ENCODE results near the gene GRK5.
A peak's percentile ranks its signal among the peaks of the same experiment; 100 is the strongest.

The GRK5 gene

GRCh38 chr10:119201233-119201632, 6.1 kb upstream of the GRK5 start:
- Histone ChIP-seq H3K27me3 (ENCODE audit: control insufficient read depth in 1 of 2, insufficient read depth in 2 of 2, low read length in 2 of 2) (peaks cover 0 to 5% of the 10 kb centered on the region in 2 donors), H3K27ac (ENCODE audit: low read depth, low read length) (no peak overlapping the region), H3K4me1 (ENCODE audit: insufficient read depth, low read length) (peaks cover 4% of the 10 kb centered on the region), H3K36me3 (ENCODE audit: insufficient read depth, low read length) (no peaks in the 10 kb centered on the region), H3K4me3 (ENCODE audit: low read depth in 1 of 2, low read length in 2 of 2) (no peak overlapping the region), H3K9ac (ENCODE audit: low read length) (no peak overlapping the region), H3K9me3 (ENCODE audit: low read length) (no peaks in the 10 kb centered on the region)

GRCh38 chr10:119203006-119203405, 4.4 kb upstream of the GRK5 start:
- Histone ChIP-seq H3K36me3 (ENCODE audit: insufficient read depth, low read length) (no peaks in the 10 kb centered on the region), H3K27me3 (ENCODE audit: control insufficient read depth in 1 of 2, insufficient read depth in 2 of 2, low read length in 2 of 2) (peaks cover 0 to 5% of the 10 kb centered on the region in 2 donors), H3K27ac (ENCODE audit: low read depth, low read length) (no peak overlapping the region), H3K9ac (ENCODE audit: low read length) (no peak overlapping the region), H3K4me1 (ENCODE audit: insufficient read depth, low read length) (peaks cover 7% of the 10 kb centered on the region), H3K9me3 (ENCODE audit: low read length) (no peaks in the 10 kb centered on the region), H3K4me3 (ENCODE audit: low read depth in 1 of 2, low read length in 2 of 2) (no peak overlapping the region)

GRCh38 chr10:119205894-119206602, 1.3 kb upstream of the GRK5 start:
- peak overlapping the region; percentile 88 for H3K27ac ChIP-seq (ENCODE audit: low read depth, low read length)
- no peaks in the 10 kb centered on the region for H3K9me3 ChIP-seq (ENCODE audit: low read length)
- H3K36me3 ChIP-seq (ENCODE audit: insufficient read depth, low read length), result no peaks in the 10 kb centered on the region
- no peaks in the 10 kb centered on the region for H3K27me3 ChIP-seq (ENCODE audit: control insufficient read depth in 1 of 2, insufficient read depth in 2 of 2, low read length in 2 of 2)
- no peak overlapping the region for H3K9ac ChIP-seq (ENCODE audit: low read length)
- peak overlapping the region in 1 of 2 donors; percentile 48 for H3K4me3 ChIP-seq (ENCODE audit: low read depth in 1 of 2, low read length in 2 of 2)
- H3K4me1 ChIP-seq (ENCODE audit: insufficient read depth, low read length), result peaks cover 33% of the 10 kb centered on the region

- peak overlapping the region; percentile 88 for H3K27ac ChIP-seq (ENCODE audit: low read depth, low read length)
- H3K27me3 ChIP-seq (ENCODE audit: control insufficient read depth in 1 of 2, insufficient read depth in 2 of 2, low read length in 2 of 2), result no peaks in the 10 kb centered on the region
- no peak overlapping the region for H3K9ac ChIP-seq (ENCODE audit: low read length)
- H3K9me3 ChIP-seq (ENCODE audit: low read length), result no peaks in the 10 kb centered on the region
- H3K4me1 ChIP-seq (ENCODE audit: insufficient read depth, low read length), result peaks cover 40% of the 10 kb centered on the region
- no peaks in the 10 kb centered on the region for H3K36me3 ChIP-seq (ENCODE audit: insufficient read depth, low read length)
- H3K4me3 ChIP-seq (ENCODE audit: low read depth in 1 of 2, low read length in 2 of 2), result peak overlapping the region; percentile 48 to 60
These were observed 587 bp upstream of the GRK5 start for GRCh38 chr10:119206603-119207365.

- no peaks in the 10 kb centered on the region for H3K27me3 ChIP-seq (ENCODE audit: control insufficient read depth in 1 of 2, insufficient read depth in 2 of 2, low read length in 2 of 2)
- H3K27ac ChIP-seq (ENCODE audit: low read depth, low read length), result peak overlapping the region; percentile 83
- H3K36me3 ChIP-seq (ENCODE audit: insufficient read depth, low read length), result no peaks in the 10 kb centered on the region
- H3K4me3 ChIP-seq (ENCODE audit: low read depth in 1 of 2, low read length in 2 of 2), result peak overlapping the region; percentile 64 to 75
- peak overlapping the region; percentile 6 for H3K9ac ChIP-seq (ENCODE audit: low read length)
- peaks cover 52% of the 10 kb centered on the region for H3K4me1 ChIP-seq (ENCODE audit: insufficient read depth, low read length)
- H3K9me3 ChIP-seq (ENCODE audit: low read length), result no peaks in the 10 kb centered on the region
These were observed 562 bp downstream of the GRK5 start for GRCh38 chr10:119207713-119208552.

- H3K9me3 ChIP-seq (ENCODE audit: low read length), result no peaks in the 10 kb centered on the region
- H3K27ac ChIP-seq (ENCODE audit: low read depth, low read length), result peak overlapping the region; percentile 83
- H3K27me3 ChIP-seq (ENCODE audit: control insufficient read depth in 1 of 2, insufficient read depth in 2 of 2, low read length in 2 of 2), result no peaks in the 10 kb centered on the region
- peak overlapping the region; percentile 6 for H3K9ac ChIP-seq (ENCODE audit: low read length)
- peak overlapping the region; percentile 64 to 75 for H3K4me3 ChIP-seq (ENCODE audit: low read depth in 1 of 2, low read length in 2 of 2)
- H3K36me3 ChIP-seq (ENCODE audit: insufficient read depth, low read length), result no peaks in the 10 kb centered on the region
- peaks cover 56% of the 10 kb centered on the region for H3K4me1 ChIP-seq (ENCODE audit: insufficient read depth, low read length)
These were observed 1.2 kb downstream of the GRK5 start for GRCh38 chr10:119208553-119208940.

- Histone ChIP-seq H3K9me3 (ENCODE audit: low read length) (no peaks in the 10 kb centered on the region), H3K9ac (ENCODE audit: low read length) (peak overlapping the region; percentile 6), H3K36me3 (ENCODE audit: insufficient read depth, low read length) (no peaks in the 10 kb centered on the region), H3K27me3 (ENCODE audit: control insufficient read depth in 1 of 2, insufficient read depth in 2 of 2, low read length in 2 of 2) (no peaks in the 10 kb centered on the region), H3K4me1 (ENCODE audit: insufficient read depth, low read length) (peaks cover 56% of the 10 kb centered on the region), H3K4me3 (ENCODE audit: low read depth in 1 of 2, low read length in 2 of 2) (peak overlapping the region; percentile 64 to 75), H3K27ac (ENCODE audit: low read depth, low read length) (peak overlapping the region; percentile 83)
These were observed 1.8 kb downstream of the GRK5 start for GRCh38 chr10:119209035-119209735.

GRCh38 chr10:119209736-119210355, 2.5 kb downstream of the GRK5 start:
- no peak overlapping the region for H3K9ac ChIP-seq (ENCODE audit: low read length)
- H3K4me3 ChIP-seq (ENCODE audit: low read depth in 1 of 2, low read length in 2 of 2), result peak overlapping the region; percentile 64 to 75
- peaks cover 56% of the 10 kb centered on the region for H3K4me1 ChIP-seq (ENCODE audit: insufficient read depth, low read length)
- H3K27ac ChIP-seq (ENCODE audit: low read depth, low read length), result peak overlapping the region; percentile 83
- H3K36me3 ChIP-seq (ENCODE audit: insufficient read depth, low read length), result no peaks in the 10 kb centered on the region
- no peaks in the 10 kb centered on the region for H3K27me3 ChIP-seq (ENCODE audit: control insufficient read depth in 1 of 2, insufficient read depth in 2 of 2, low read length in 2 of 2)
- no peaks in the 10 kb centered on the region for H3K9me3 ChIP-seq (ENCODE audit: low read length)

GRCh38 chr10:119210633-119211032, 3.3 kb downstream of the GRK5 start:
- H3K27me3 ChIP-seq (ENCODE audit: control insufficient read depth in 1 of 2, insufficient read depth in 2 of 2, low read length in 2 of 2), result no peaks in the 10 kb centered on the region
- H3K9ac ChIP-seq (ENCODE audit: low read length), result no peak overlapping the region
- H3K27ac ChIP-seq (ENCODE audit: low read depth, low read length), result peak overlapping the region; percentile 84
- H3K9me3 ChIP-seq (ENCODE audit: low read length), result no peaks in the 10 kb centered on the region
- H3K4me1 ChIP-seq (ENCODE audit: insufficient read depth, low read length), result peaks cover 56% of the 10 kb centered on the region
- no peaks in the 10 kb centered on the region for H3K36me3 ChIP-seq (ENCODE audit: insufficient read depth, low read length)
- no peak overlapping the region for H3K4me3 ChIP-seq (ENCODE audit: low read depth in 1 of 2, low read length in 2 of 2)

GRCh38 chr10:119211176-119211575, 3.8 kb downstream of the GRK5 start:
- Histone ChIP-seq H3K4me3 (ENCODE audit: low read depth in 1 of 2, low read length in 2 of 2) (peak overlapping the region in 1 of 2 donors; percentile 49), H3K9ac (ENCODE audit: low read length) (peak overlapping the region; percentile 50), H3K27ac (ENCODE audit: low read depth, low read length) (peak overlapping the region; percentile 84)

More at GRCh38 chr10:119211176-119211575, 3.8 kb downstream of the GRK5 start:
- Histone ChIP-seq H3K4me1 (ENCODE audit: insufficient read depth, low read length) (peaks cover 52% of the 10 kb centered on the region), H3K9me3 (ENCODE audit: low read length) (no peaks in the 10 kb centered on the region), H3K27me3 (ENCODE audit: control insufficient read depth in 1 of 2, insufficient read depth in 2 of 2, low read length in 2 of 2) (no peaks in the 10 kb centered on the region), H3K36me3 (ENCODE audit: insufficient read depth, low read length) (no peaks in the 10 kb centered on the region)
